AG10803 (cell line): ENCODE measurements around the gene ZNF609.
"Not testable (repeated sequence)": the region's sequence is repeated elsewhere in the genome, so short reads cannot be mapped to it uniquely, and the experiment has no call there.

Experiments
- DNase-seq: peaks from one replicate; pipeline ENCODE4 v3.0.0; 2010; ENCODE audit warnings: low read depth
- H3K4me3 ChIP-seq: 2 replicates; pipeline ENCODE4 v1.5.1; 2011; ENCODE audit warnings: mild to moderate bottlenecking, low read length, control low read depth
- CTCF ChIP-seq: conservative IDR thresholded peaks from 2 replicates; pipeline ENCODE4 v1.5.1; 2011; ENCODE audit warnings: mild to moderate bottlenecking, low read length, control low read depth, inconsistent platforms

ZNF609 gene

GRCh38 chr15:64600794-64601193 lies 140.4 kb downstream of the ZNF609 start:
- no peak overlapping the region for H3K4me3 ChIP-seq
- TF ChIP-seq CTCF: no peak
- DNase-seq: peak; percentile 9

- no peak for DNase-seq
- TF ChIP-seq CTCF: no peak
- H3K4me3 ChIP-seq: no peak overlapping the region
Measured at GRCh38 chr15:64604319-64604718, 143.9 kb downstream of the ZNF609 start.

- not testable (repeated sequence) for DNase-seq, H3K4me3 ChIP-seq
Measured at GRCh38 chr15:64607416-64607815, 147.0 kb downstream of the ZNF609 start.

GRCh38 chr15:64610257-64610919 lies 150.0 kb downstream of the ZNF609 start:
- DNase-seq: no peak
- TF ChIP-seq CTCF: no peak
- no peak overlapping the region for H3K4me3 ChIP-seq

- H3K4me3 ChIP-seq: no peak overlapping the region
- no peak for TF ChIP-seq CTCF
- DNase-seq: no peak
Measured at GRCh38 chr15:64611085-64611725, 150.8 kb downstream of the ZNF609 start.

GRCh38 chr15:64614519-64614918 lies 154.1 kb downstream of the ZNF609 start:
- no peak for TF ChIP-seq CTCF
- H3K4me3 ChIP-seq: no peak overlapping the region
- no peak for DNase-seq

- no peak overlapping the region for H3K4me3 ChIP-seq
- no peak for TF ChIP-seq CTCF
- no peak for DNase-seq
Measured at GRCh38 chr15:64617727-64618126, 157.3 kb downstream of the ZNF609 start.

GRCh38 chr15:64618138-64618537 lies 157.8 kb downstream of the ZNF609 start:
- no peak for TF ChIP-seq CTCF
- DNase-seq: no peak

More at GRCh38 chr15:64618138-64618537, 157.8 kb downstream of the ZNF609 start:
- no peak overlapping the region for H3K4me3 ChIP-seq
